ENCODE results near the gene PDHX.

DNA sequence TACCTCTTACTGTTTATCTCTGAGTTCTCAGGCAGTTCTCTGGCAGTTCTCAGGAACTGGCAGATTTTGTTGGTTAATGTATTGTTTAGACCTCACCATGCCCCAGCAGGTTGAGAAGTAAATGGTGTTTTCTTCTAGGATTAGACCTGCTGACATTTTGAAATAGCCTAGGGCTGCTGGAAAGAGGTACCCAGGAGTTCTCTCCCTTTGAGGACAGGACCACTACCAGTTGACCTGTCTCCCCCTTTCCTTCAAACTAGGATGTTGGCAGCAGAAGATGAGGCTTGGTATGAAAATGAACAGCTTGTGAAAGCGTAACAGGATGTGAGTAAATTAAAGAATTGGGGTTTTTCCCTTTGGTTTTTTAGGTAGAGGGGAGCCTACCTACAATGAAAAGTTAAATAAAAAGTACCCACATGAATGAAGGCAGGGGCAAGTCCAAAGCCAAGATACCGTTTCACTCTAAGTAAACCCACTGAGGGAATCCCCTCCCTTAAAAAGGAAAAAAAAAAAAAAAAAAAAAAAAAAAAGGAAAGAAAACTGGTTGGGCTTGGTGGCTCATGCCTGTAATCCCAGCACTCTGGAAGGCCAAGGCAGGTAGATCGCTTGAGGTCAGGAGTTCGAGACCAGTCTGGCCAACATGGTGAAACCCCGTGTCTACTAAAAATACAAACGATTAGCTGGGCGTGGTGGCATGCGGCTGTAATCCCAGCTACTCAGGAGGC lies 96.2 kb downstream of the PDHX start:
- TF ChIP-seq POLR2AphosphoS5 (IDR thresholded peaks at IDR 0.05) (no peak), EP300 (IDR thresholded peaks at IDR 0.05) (no peak), POLR2A (IDR thresholded peaks at IDR 0.05) (no peak)
- TF ChIP-seq, protein P1, sequence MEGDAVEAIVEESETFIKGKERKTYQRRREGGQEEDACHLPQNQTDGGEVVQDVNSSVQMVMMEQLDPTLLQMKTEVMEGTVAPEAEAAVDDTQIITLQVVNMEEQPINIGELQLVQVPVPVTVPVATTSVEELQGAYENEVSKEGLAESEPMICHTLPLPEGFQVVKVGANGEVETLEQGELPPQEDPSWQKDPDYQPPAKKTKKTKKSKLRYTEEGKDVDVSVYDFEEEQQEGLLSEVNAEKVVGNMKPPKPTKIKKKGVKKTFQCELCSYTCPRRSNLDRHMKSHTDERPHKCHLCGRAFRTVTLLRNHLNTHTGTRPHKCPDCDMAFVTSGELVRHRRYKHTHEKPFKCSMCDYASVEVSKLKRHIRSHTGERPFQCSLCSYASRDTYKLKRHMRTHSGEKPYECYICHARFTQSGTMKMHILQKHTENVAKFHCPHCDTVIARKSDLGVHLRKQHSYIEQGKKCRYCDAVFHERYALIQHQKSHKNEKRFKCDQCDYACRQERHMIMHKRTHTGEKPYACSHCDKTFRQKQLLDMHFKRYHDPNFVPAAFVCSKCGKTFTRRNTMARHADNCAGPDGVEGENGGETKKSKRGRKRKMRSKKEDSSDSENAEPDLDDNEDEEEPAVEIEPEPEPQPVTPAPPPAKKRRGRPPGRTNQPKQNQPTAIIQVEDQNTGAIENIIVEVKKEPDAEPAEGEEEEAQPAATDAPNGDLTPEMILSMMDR (IDR thresholded peaks at IDR 0.05), result no peak

Data from gastroesophageal sphincter (tissue), 3 donors.